M059J (cell line): ENCODE measurements around the gene PRR15L. TPM values are rescaled to one million over a fixed set of nuclear protein-coding genes. Genes with fewer than 3 reads are reported as not detected.
A peak's percentile ranks its signal among the peaks of the same experiment; 100 is the strongest.
"Not testable (repeated sequence)": the region's sequence is repeated elsewhere in the genome, so short reads cannot be mapped to it uniquely, and the experiment has no call there.

Source experiments
- DNase-seq: peaks from one replicate; pipeline ENCODE4 v3.0.0-alpha.2; 2012; ENCODE audit warnings: low read depth
- total RNA-seq: library from RNA; depleted of rRNA; stranded (reverse); fragments of >200 nt; shearing (Covaris generic); gene quantifications from 2 replicates; pipeline ENCODE4 v1.2.3, GENCODE V29; 2014

Gene PRR15L
- total RNA-seq, 1 experiment from 2014 or later, result not detected

DNA sequence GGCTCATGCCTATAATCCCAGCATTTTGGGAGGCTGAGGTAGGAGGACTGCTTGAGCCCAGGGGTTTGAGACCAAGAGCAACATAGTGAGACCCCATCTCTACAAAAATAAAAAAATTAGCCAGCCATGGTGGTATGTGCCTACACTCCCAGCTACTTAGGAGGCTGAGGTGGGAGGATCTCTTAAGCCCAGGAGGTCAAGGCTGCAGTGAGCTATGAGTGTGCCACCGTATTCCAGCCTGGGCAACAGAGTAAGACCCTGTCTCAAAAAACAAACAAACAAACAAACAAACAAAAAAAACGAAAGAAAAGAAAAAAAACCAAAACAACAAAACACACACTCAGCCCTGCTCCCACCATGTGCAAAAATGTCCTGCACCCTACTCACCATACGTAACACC is 22.2 kb downstream of the PRR15L start:
- not testable (repeated sequence) for DNase-seq

DNA sequence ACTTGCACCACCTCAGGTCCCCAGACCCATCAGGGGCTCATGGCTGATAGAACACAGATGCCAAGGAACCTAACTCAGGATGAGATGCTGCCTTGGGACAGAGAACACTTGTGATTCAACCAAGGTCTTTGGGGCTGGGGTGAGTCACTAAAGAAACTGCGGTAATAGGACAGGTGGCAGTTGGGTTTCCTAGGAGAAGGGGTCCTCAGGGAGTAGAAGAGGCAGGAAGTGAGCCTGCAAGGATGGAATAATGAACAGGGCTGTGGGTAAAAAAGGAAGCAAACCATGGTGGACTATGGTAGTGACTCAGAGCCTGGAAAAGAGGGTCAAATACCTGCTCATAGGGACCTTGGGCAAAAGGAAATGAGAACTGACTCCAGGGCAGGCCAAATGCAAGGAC is 22.8 kb downstream of the PRR15L start:
- DNase-seq, result peak; percentile 88

DNA sequence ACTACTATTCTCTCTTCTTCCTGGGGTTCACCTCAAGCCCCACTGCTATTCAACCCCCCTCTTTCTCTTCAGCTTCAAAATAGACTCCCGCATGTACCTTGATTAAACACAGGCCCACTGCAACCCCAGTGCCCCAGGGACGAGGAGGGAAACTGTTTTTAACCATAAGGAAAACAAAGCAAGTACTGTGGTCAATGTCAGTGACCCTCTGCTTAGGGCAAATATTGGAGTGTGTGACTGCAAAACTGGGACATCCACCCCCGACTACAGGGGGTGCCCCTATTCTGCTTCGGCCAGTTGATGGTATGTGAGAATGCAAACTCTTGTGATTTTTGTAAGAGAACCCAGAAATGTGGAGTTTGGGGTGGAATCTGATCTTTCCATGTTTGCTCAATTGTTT is 25.8 kb downstream of the PRR15L start:
- DNase-seq, result no peak

DNA sequence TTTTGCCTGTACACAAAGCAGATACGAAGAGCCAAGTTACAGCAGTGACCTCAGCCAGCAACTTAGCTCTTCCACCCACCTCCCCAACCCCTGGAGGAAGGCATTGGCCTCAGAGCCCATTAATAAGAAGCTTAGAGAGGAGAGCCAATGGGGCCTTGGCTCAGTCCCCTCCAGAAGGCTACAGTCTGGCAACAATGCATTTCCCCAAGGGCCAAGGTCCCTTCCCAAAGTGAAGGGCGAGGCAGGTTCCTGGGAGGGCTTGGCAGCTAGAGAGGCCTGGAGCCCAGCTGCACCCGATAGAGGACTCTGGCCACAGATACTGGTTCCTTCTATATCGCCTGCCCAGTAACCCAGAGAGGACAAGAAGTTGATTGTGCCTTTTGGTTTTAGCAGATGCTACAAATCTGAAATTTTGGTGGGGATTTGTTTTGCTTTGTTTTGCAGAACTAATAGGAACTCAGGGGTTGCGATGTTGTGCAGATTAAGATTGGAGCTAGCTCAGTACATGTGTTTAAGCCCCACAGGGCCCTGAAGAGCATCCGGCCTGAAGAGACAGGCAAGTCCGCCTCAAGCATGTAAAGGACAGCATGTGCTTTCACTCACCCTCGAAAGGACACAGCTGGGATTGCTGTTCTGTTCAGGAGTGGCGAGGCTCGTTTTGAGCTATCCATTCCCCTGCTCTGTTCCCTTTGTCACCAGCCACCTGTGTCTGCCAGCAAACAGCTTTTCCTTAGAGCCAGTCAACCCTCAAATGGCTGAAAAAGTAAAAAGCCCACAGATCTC is 28.3 kb downstream of the PRR15L start:
- DNase-seq, result no peak

DNA sequence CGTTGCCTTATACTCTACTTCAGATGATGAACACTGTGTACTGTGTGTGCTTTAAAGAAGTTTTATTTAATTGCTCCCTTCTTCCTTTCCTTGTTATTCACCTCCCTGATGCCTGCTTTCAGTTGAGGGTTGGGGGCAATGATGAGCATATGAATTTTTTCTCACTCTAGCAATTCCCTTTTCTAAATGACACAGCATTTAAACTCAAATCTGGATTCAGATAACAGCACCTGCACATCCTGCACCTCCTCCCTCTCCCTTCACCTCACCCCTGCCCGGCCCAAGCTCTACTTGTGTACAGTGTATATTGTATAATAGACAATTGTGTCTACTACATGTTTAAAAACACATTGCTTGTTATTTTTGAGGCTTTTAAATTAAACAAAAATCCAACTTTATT is 29.3 kb downstream of the PRR15L start:
- DNase-seq, result peak; percentile 12

DNA sequence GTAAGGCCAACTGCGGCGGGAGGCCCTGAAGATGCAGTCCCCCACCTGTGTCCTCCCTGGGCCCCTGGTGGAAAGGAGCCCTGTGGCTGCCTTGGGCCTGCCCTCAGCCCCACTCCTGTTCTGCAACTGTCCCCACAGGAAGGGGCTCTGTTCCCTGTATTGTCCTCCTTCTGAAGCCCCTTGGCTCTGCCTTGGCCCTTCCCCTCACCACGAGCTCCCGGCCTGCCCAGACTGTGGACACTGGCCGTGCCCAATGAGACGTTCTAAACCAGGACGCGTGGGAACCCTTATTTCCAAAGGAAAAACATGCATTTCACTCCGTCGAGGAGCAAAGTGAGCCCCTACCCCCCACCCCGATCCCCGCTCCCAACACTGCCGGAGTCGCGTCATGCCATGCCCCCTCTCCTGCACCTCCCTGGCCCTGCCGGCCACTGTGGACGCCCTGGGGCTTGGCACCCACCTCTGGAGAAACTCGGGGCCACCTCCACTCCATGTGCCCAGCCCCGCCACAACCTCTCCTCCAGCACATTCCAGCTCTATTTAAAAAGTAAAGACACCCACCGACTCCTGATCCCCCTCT is 29.8 kb downstream of the PRR15L start:
- no peak for DNase-seq

DNA sequence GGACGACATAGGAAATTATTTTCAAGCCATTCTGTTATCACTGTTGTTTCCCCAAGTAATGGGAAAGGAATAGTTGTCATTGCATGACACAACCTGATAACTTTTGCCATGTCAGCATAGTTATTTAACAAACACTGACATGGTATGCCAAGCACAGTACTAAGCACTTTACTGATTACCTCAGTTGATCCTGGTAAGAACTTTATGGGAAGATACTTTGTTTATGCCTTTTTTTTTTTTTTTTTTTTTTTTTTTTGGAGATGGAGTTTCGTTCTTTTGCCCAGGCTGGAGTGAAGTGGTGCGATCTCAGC is 32.0 kb downstream of the PRR15L start:
- no peak for DNase-seq

DNA sequence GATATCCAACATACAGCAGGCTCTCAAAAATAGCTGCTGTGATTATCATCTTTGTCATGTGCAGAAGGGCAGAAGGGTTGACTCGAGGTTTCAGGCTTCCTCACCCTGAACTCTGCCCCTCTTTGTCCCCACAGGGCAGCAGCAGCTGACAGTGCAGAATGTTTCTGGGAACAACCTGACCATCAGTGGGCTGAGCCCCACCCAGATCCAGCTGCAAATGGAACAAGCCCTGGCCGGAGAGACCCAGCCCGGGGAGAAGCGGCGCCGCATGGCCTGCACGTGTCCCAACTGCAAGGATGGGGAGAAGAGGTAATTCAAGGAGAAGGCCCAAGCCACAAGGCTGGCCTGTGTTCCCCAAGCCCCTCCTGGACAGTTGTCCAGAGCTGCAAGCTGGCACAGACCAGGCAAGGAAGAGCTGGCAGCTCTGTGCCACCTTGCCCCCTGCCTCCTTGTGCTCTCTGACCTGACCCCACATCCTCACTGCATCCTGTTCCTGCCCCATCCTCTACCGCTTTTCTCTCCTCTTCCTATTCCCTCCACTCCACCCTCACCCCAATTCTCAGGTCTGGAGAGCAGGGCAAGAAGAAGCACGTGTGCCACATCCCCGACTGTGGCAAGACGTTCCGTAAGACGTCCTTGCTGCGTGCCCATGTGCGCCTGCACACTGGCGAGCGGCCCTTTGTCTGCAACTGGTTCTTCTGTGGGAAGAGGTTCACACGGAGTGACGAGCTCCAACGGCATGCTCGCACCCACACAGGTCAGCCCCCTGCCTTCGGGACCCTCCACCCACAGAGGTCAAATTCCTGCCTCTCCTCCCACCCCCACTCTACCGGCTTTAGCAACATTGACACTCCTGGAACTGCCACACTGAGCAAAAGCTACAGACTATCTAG is 32.7 kb downstream of the PRR15L start:
- no peak for DNase-seq

DNA sequence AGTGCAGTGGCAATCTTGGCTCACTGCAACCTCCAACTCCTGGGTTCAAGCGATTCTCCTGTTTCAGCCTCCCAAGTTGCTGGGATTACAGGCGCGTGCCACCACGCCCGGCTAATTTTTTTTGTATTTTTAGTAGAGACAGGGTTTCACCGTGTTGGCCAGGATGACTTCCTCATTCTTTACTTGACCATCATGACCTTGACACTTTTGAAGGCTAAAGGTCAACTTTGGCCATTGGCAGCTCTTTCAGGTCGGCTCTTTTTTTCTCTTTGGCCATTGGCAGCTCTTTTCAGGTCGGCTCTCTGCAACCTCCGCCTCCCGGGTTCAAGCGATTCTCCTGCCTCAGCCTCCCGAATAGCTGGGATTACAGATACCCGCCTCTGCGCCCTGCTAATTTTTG is 37.8 kb downstream of the PRR15L start:
- DNase-seq, result not testable (repeated sequence)

DNA sequence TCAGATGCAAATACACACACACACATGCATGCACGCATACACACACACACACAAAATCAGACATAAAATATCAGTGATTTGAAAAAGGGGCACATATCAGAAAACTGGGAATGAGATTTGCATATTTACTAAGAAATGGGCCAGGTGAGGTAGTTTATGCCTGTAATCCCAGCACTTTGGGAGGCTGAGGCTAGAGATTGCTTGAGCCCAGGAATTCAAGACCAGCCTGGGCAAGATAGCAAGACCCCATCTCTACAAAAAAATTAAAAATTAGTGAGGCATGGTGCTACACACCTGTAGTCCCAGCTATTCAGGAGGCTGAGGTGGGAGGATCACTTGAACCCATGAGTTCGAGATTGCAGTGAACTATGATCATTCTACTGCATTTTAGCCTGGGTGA is 38.7 kb downstream of the PRR15L start:
- DNase-seq, result no peak

DNA sequence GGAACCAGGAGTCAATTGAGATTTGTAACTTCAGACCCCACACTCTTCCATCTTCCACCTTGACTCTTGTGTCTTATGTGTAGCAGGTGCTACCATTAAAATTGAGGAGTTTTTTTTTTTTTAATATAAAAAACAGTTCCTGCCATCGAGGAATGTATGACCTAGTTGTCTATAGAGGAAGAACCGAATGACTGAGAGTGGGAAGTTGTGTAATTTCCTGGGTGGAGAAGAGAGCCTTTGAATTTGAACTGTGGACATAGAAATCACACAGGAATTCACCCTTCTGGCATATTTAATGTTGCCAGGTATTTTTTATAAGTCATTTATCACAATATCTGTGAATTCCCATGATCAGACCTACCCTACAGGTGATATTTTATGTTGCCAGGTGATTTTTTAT is 39.7 kb downstream of the PRR15L start:
- DNase-seq, result no peak

DNA sequence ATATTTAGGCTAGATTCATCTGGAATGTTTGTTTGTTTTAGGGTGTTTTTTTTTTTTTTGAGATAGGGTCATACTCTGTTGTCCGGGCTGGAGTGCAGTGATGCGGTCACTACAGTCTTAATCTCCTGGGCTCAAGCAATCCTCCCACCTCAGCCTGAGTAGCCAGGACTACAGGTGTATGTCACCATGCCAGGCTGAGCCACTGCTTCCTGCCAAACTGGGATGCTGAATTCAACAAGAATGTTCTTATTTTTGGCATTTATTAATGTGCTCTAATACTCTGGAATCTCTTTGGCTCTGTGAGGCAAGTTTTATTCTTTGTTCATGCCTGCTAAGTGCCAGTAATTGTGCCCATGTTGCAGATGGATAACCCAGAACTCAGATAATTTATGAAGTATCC is 40.1 kb downstream of the PRR15L start:
- DNase-seq, result no peak

DNA sequence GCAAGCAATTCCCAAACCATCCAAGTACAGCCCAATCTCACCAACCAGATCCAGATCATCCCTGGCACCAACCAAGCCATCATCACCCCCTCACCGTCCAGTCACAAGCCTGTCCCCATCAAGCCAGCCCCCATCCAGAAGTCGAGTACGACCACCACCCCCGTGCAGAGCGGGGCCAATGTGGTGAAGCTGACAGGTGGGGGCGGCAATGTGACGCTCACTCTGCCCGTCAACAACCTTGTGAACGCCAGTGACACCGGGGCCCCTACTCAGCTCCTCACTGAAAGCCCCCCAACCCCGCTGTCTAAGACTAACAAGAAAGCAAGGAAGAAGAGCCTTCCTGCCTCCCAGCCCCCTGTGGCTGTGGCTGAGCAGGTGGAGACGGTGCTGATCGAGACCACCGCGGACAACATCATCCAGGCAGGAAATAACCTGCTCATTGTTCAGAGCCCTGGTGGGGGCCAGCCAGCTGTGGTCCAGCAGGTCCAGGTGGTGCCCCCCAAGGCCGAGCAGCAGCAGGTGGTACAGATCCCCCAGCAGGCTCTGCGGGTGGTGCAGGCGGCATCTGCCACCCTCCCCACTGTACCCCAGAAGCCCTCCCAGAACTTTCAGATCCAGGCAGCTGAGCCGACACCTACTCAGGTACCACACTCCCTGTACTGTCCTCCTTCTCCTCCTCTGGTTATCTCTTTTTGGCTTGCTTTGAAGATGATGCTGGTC is 41.0 kb downstream of the PRR15L start:
- no peak for DNase-seq

DNA sequence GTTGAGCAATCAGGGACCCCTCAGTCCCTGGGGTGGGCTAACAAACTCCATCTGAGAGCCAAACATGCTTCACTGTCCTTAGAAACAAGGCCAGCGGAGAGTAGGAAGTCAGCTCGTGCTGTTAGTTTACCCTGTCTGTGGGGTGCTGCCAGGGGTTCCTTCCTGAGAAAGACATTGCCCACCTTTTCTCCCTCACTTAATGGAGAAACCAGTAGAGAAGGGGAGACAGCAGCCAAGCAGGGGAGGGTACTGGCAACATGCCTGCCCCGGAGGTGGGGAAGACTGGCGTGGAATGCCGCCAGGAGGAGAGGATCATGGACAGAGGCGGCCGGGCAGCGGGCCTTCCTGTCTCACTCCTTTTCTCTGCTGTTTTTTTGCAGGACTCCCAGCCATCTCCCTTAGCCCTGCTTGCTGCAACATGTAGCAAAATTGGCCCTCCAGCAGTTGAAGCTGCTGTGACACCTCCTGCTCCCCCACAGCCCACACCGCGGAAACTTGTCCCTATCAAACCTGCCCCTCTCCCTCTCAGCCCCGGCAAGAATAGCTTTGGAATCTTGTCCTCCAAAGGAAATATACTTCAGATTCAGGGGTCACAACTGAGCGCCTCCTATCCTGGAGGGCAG is 41.8 kb downstream of the PRR15L start:
- DNase-seq, result no peak

DNA sequence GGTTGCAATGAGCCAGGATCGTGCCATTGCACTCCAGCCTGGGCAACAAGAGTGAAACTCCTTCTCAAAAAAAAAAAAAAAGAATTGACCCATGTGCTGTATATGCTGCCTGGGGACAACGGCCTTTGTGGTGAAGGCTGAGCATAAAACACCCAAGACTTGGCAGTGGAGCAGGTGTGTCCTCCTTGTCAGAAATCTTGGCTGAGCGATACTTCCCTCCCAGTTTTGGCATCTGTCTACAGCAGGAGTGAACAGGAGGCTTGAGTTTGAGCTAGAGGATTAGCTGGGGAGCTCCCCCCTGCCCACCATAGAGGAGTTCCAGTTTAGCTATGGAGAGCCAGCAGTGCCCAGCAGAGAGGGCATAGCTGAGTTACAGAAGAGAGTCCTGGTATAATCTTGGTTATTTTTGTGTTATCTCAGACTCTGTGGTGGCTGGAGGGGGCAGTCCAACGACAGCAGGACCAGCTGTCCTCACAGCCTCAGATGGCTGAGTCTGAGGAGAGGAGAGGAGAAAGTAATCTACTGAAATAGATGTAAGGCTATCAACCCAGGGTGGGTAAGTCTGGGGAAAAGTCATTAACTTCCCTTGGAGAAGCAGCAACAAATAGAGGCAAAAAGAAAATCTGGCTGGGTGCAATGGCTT is 43.3 kb downstream of the PRR15L start:
- DNase-seq, result no peak

DNA sequence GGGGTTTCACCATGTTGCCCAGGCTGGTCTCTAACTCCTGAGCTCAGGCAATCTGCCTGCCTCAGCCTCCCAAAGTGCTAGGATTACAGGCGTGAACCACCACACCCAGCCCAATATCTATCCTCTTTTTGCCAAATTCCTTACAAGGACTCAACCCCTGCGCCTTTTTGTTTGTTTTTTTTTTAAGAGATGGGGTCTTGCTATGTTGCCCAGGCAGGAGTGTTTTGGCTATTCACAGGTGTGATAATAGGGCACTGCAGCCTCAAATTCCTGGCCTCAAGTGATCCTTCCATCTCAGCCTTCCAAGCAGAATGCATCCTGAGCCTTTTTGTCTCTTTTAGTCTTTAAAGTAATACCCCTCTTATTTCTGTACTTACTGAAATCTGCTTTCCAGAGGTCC is 44.6 kb downstream of the PRR15L start:
- no peak for DNase-seq

DNA sequence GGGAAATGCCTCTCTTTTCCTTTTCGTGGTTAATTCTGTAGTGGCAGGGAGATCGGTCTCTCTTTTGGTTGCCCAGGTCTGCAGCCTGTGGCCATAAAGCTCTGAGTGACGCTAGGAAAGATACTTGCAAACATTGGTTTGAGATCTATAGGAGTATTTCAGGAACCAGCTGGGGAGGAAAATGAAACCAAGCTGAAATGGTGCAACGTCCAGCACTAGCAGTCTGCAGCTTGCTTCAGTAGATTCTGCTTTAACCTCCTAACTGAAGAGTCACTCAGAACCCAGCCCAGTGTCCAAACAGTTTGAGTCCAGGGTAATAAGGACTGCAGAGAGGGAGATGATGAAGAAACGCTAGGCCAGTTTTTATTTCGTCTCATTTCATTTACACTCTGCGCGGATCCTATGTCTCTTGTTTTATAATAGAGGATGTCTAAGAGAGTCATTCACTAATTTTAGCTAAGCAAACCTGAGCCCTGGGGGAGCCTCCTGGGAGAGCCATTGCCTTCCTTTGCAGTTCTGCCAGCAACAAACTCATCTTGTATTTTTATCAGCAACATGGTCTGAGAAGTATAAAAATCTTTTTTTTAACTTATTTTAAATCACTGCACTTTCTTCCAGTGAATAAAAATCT is 49.6 kb downstream of the PRR15L start:
- DNase-seq, result no peak

DNA sequence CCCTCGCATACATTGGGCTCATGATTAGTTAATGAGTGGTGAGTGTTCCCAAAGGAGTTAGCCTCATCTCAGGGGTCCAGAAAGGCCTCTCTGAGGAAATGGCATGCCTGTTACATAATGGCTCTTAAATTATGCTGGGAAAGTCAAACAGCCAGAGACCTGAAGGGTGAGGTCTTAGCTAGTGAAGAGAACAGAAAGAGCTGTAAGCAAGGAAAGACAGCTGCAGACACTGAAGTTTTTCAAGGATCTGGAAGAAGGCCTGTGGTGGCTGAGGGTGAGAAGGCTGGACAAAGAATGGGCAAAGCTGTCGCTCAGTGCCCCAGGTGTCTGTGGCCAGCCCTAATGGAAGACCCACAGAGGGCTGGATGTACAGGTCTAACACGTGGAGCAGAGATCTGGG is 51.2 kb downstream of the PRR15L start:
- DNase-seq, result no peak

DNA sequence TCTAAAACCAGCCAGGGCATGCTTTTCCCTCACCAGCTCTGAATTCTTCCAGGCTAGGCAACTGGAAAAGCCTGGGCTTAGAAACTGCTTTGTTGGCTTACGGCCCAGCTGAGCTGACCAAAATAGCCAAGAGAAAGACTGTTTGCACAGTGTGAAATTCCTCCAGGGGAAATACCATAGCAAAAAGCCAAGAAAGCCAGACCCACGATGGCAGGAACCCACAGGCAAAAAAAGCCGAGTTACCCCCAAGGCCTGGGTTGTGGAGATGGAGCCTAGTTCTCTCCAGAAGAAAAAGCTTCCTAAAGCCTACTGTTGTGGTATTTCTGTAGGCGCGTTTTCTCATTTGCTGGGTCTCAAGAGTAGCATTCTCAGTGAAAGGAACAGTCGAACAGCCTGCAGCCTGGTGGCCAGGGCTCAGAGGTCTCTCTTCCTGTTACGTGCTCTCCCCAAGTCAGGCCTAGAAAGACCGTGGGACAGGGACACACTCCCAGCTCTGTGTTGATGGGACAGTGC is 52.4 kb downstream of the PRR15L start:
- peak; percentile 79 for DNase-seq

DNA sequence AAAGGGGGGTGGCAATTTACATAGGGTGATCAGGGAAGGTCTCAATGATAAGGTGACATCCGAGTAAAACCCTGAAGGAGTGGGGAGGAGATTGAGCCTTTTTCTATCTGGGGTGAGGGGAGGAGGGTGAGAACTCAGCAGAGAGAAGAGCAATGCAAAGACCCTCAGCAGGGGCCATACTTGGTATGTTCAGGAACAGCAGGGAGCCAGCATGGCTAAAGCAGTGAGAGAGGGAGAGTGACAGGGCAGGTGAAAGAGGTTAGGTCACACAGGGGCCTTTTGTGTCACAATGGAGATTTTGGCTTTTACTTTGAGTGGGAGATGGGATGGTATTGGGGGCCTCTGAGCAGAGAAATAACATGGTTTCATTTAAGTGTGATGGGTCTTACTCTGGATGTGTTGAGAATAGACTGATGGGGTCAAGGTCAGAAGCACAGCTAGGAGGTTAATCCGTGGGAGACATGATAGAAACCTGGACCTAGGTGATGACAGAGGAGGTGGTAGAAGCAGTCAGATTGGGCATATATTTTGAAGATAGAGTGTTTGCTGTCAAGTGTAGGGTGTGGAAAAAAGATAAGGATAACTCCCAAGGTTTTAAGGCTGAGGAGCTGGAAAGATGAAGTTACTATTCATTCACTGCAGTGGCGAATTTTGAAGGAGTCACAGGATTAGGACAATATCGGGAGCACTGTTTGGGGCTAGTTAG is 55.5 kb downstream of the PRR15L start:
- no peak for DNase-seq
